Measurements from ENCODE around the gene CCDC85C.
A peak's percentile ranks its signal among the peaks of the same experiment; 100 is the strongest.

Gene CCDC85C

GRCh38 chr14:99480917-99481744 is 122.9 kb downstream of the CCDC85C start, which contains the start of gene CCNK:
CCNK (plus strand) TSS chr14:99481409; CDS start chr14:99492678, 11,269 bp downstream.
- ChIA-PET POLR2A (interaction anchor here (0.5 to 1.7 kb wide), 18 partner anchors 9 to 336 kb away, joined by 3 to 11 read pairs (median 4); no protein-coding TSS in a partner anchor), CTCF (interaction anchor here (0.6 kb wide), 1 partner anchor 393 kb away, joined by 3 read pairs; no protein-coding TSS in a partner anchor)
- TF ChIP-seq HDGF (IDR thresholded peaks at IDR 0.05; ENCODE audit: borderline replicate concordance) (no peak), FOXM1 (IDR thresholded peaks at IDR 0.05; ENCODE audit: borderline replicate concordance) (no peak), CTBP1 (IDR thresholded peaks at IDR 0.05; ENCODE audit: borderline replicate concordance) (no peak), LEF1 (IDR thresholded peaks at IDR 0.05; ENCODE audit: borderline replicate concordance) (no peak), PKNOX1 (IDR thresholded peaks at IDR 0.05) (peak; percentile 94)
- peak; percentile 97 for DNase-seq (ENCODE audit: extremely low spot score)

GRCh38 chr14:99479906-99480869 is 123.8 kb downstream of the CCDC85C start, which contains the start of gene SETD3:
SETD3 (minus strand) TSS chr14:99480859; CDS start chr14:99465805, 15,054 bp downstream.
- peak; percentile 22 for DNase-seq (ENCODE audit: extremely low spot score)
- CTCF ChIA-PET = interaction anchor here (0.6 kb wide), 1 partner anchor 394 kb away, joined by 3 read pairs; no protein-coding TSS in a partner anchor
- no peak for TF ChIP-seq SUZ12 (IDR thresholded peaks at IDR 0.05)
- TF ChIP-seq L3MBTL2 (conservative IDR thresholded peaks at IDR 0.05) = peak; percentile 54
- no peak for TF ChIP-seq ARNT (IDR thresholded peaks at IDR 0.05)
- POLR2A ChIA-PET = interaction anchor here (0.5 to 1.7 kb wide), 19 partner anchors 9 to 337 kb away, joined by 3 to 11 read pairs (median 3); no protein-coding TSS in a partner anchor

GRCh38 chr14:99479160-99479905 is 124.7 kb downstream of the CCDC85C start:
- no peak for DNase-seq (ENCODE audit: extremely low spot score)
- TF ChIP-seq CTBP1 (IDR thresholded peaks at IDR 0.05; ENCODE audit: borderline replicate concordance) (no peak), FOXA1 (IDR thresholded peaks at IDR 0.05) (no peak), ARNT (IDR thresholded peaks at IDR 0.05) (no peak), LEF1 (IDR thresholded peaks at IDR 0.05; ENCODE audit: borderline replicate concordance) (no peak), HDGF (IDR thresholded peaks at IDR 0.05; ENCODE audit: borderline replicate concordance) (no peak), FOXM1 (IDR thresholded peaks at IDR 0.05; ENCODE audit: borderline replicate concordance) (no peak), TARDBP (IDR thresholded peaks at IDR 0.05) (no peak), ELF4 (IDR thresholded peaks at IDR 0.05) (no peak), PKNOX1 (IDR thresholded peaks at IDR 0.05) (no peak), ZNF384 (IDR thresholded peaks at IDR 0.05) (no peak), FOXK2 (IDR thresholded peaks at IDR 0.05) (no peak), SP1 (IDR thresholded peaks at IDR 0.05) (no peak), L3MBTL2 (conservative IDR thresholded peaks at IDR 0.05) (no peak), SUZ12 (IDR thresholded peaks at IDR 0.05) (no peak)
- ChIA-PET POLR2A (interaction anchor here (0.6 kb wide), 1 partner anchor 12 kb away, joined by 3 read pairs; no protein-coding TSS in a partner anchor), CTCF (no interaction called here)

GRCh38 chr14:99478128-99478527 is 125.9 kb downstream of the CCDC85C start:
- no peak for DNase-seq (ENCODE audit: extremely low spot score)
- CTCF ChIA-PET = no interaction called here
- no peak for TF ChIP-seq ZNF384 (IDR thresholded peaks at IDR 0.05)
- TF ChIP-seq TARDBP (IDR thresholded peaks at IDR 0.05) = no peak
- TF ChIP-seq SUZ12 (IDR thresholded peaks at IDR 0.05) = no peak
- no peak for TF ChIP-seq FOXA1 (IDR thresholded peaks at IDR 0.05)
- no peak for TF ChIP-seq BHLHE40 (IDR thresholded peaks at IDR 0.05; ENCODE audit: borderline replicate concordance)
- no peak for TF ChIP-seq L3MBTL2 (conservative IDR thresholded peaks at IDR 0.05)
- no peak for TF ChIP-seq HDGF (IDR thresholded peaks at IDR 0.05; ENCODE audit: borderline replicate concordance)
- TF ChIP-seq SP1 (IDR thresholded peaks at IDR 0.05) = no peak
- TF ChIP-seq FOXK2 (IDR thresholded peaks at IDR 0.05) = no peak
- TF ChIP-seq ELF4 (IDR thresholded peaks at IDR 0.05) = no peak
- TF ChIP-seq PKNOX1 (IDR thresholded peaks at IDR 0.05) = no peak
- POLR2A ChIA-PET = no interaction called here

GRCh38 chr14:99476864-99477263 is 127.1 kb downstream of the CCDC85C start:
- no peak for DNase-seq (ENCODE audit: extremely low spot score)
- ChIA-PET CTCF (no interaction called here), POLR2A (no interaction called here)
- TF ChIP-seq FOXM1 (IDR thresholded peaks at IDR 0.05; ENCODE audit: borderline replicate concordance) (no peak), PKNOX1 (IDR thresholded peaks at IDR 0.05) (no peak), L3MBTL2 (conservative IDR thresholded peaks at IDR 0.05) (no peak), TARDBP (IDR thresholded peaks at IDR 0.05) (no peak), FOXA1 (IDR thresholded peaks at IDR 0.05) (no peak)

Data from HEK293T (cell line).